Esophagus squamous epithelium (tissue), 4 donors: Measurements from ENCODE around the gene WASL.

Experiments used
- POLR2A ChIP-seq, 4 donors: fragments of 450-650 bp; IDR thresholded peaks; one replicate each; pipeline ENCODE4 v1.6.1; 2017; ENCODE audit warnings: antibody characterized with exemption in 4 of 4, mild to moderate bottlenecking in 4 of 4, moderate library complexity in 3 of 4
- TF ChIP-seq, protein P1 (sequence below), 6 experiments: fragments of 450-650 bp in 4 of 6; fragments of 200-600 bp in 2 of 6; sonication (generic) in 2 of 6; IDR thresholded peaks; one replicate each; pipeline ENCODE4 v1.5.1; 2016 to 2019; ENCODE audit warnings: antibody characterized with exemption in 6 of 6, mild to moderate bottlenecking in 4 of 6, moderate library complexity in 4 of 6

- TF ChIP-seq POLR2A (IDR thresholded peaks at IDR 0.05): no peak
- TF ChIP-seq, protein P1, sequence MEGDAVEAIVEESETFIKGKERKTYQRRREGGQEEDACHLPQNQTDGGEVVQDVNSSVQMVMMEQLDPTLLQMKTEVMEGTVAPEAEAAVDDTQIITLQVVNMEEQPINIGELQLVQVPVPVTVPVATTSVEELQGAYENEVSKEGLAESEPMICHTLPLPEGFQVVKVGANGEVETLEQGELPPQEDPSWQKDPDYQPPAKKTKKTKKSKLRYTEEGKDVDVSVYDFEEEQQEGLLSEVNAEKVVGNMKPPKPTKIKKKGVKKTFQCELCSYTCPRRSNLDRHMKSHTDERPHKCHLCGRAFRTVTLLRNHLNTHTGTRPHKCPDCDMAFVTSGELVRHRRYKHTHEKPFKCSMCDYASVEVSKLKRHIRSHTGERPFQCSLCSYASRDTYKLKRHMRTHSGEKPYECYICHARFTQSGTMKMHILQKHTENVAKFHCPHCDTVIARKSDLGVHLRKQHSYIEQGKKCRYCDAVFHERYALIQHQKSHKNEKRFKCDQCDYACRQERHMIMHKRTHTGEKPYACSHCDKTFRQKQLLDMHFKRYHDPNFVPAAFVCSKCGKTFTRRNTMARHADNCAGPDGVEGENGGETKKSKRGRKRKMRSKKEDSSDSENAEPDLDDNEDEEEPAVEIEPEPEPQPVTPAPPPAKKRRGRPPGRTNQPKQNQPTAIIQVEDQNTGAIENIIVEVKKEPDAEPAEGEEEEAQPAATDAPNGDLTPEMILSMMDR (IDR thresholded peaks at IDR 0.05): no peak
These were observed 47.1 kb upstream of the WASL start for GRCh38 chr7:123795917-123796316.
